GM19328 (cell line): ENCODE data around the gene COL12A1.

Experiments used
- ATAC-seq: cut with Tn5 transposase; IDR thresholded peaks from one replicate; pipeline ENCODE4 v1.9.1; 2021; ENCODE audit warnings: mild to moderate bottlenecking, moderate library complexity; ENCODE audit not compliant: unreplicated experiment

The COL12A1 gene

DNA sequence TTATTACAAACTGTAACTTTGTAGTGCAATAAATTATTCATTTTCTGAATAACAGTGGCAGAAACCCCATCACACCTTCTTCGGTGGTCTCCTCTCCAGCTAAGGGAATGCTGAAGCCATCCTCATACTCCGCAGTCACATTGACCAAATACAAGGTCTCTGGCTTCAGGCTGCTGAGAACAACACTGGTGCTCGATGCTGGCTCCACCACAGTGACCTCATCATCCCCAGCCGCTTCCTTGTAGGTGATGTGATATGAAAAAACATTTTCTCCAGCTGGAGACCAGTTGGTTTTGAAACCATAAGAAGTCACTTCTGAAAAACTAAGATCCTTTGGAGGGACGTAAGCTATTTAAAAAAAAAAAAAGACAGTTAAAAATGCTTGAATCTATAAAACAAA is 25.0 kb downstream of the COL12A1 start:
- ATAC-seq: no peak

GRCh38 chr6:75178757-75179156 is 27.1 kb downstream of the COL12A1 start:
- no peak for ATAC-seq

DNA sequence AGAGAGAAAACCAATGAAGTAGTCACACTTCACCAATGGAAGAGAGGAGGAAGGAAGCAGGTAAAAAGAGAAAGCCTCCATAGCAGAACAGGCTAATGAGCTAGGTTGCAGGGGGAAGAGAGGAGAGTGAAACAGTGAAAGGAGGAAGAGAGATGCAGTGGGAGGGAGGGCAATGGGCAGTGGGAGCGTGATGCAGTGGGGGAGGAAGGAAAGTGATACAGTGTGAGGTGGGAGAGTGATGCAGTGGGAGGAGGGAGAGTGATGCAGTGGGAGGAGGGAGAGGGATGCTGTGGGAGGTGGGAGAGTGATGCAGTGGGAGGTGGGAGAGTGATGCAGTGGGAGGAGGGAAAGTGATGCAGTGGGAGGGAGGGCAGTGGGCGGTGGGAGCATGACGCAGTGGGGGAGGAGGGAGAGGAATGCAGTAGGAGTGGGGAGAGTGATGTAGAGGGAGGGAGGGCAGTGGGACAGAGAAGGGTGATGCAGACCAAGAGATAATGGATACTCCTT is 29.7 kb downstream of the COL12A1 start:
- no peak for ATAC-seq

GRCh38 chr6:75171986-75172385 is 33.9 kb downstream of the COL12A1 start:
- ATAC-seq: no peak

- no peak for ATAC-seq
Observed at GRCh38 chr6:75171567-75171966, 34.3 kb downstream of the COL12A1 start.

DNA sequence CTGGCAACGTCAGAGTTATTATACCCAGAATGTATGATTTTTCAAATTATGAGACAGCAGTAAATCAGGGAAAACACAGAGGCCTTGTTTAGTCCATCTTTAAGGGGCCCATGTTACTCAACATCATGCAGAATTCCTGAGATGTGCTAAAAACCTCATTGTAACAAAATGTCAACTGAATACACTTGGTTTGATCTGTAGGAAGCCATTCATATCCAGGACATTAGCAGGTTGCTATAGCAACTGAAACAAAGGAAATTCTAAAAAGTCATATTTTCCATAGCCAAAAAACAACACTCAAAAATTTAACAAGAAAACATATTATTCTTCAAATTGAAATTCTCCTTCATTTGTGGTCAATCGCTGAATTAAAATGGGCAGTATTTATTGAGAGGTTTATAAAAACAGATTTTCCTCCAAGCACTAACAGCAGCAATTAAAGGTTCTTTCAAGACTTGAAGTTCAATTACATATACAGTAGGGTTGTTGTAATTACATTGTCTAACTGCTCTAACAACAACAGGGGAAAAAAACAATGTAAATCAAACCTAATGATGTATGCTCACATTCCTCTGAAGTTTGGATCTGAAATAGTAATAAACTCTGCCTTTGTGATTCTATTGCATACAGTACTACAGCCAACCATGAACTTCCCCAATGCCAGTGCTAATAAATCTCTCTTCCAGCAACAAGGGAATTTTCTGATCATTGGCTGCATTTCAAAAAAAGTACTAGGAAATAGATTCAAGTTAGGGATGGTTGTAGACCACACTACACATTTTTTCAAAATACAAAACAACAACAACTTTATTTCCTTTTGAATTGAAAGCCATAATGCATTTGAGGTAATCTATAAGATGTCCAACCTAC is 34.9 kb downstream of the COL12A1 start:
- ATAC-seq: no peak

DNA sequence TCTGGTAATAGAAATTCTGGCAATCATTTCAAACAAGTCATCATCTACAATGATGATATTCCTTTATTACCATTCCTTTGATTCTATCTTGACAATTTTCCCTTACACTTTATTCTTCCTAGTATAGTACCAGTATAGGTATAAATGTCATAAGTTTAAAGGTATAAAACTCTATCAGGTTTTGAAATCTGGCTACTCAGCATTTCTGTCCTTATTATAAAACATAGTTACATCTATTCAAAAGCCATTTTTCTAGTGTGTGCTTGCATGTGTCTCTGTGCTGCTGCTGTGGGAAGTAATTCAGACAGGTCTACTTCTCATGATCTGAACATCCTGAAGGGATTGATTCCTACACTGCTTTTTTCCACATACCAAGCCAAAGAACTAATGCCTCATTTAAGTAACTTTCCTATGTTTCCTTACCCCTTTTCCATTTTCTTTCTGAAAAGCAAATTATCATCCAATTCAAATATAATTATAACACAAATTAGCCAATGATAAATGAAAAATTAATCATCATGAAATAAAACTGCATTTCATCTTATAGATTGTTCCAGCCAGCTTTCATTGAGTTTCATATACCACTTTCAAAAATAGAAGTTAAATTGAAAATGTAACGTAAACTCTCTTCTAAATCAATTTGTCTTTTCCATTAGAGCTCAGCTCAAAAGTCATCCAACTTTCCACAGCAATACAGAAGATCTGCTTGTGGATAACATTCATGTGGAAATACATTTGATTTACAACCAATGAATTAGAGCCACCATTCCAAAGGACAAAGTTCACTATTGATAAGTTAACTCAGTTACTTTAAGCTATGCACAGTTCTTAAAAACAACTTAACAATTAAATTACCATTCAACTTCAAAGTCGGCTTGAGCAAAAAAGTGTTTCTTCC is 35.9 kb downstream of the COL12A1 start:
- ATAC-seq: no peak

DNA sequence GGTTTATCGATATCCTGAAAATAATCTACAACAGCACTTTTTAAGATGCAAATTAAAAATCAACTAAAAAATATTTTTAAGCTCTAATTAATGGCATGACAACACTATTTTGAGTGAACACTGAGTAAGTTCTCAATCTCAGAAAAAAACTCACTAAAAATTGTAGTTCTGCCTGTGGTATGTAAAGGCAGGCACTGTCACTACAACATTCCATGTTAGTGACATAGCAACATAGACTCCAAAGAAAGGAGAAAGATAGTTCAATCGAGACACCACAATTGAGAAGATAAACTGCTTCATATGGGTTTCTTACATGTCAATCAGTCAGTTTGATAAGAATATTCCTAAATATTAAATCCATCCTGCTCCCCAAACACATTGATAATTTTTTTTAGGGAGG is 38.0 kb downstream of the COL12A1 start:
- no peak for ATAC-seq

DNA sequence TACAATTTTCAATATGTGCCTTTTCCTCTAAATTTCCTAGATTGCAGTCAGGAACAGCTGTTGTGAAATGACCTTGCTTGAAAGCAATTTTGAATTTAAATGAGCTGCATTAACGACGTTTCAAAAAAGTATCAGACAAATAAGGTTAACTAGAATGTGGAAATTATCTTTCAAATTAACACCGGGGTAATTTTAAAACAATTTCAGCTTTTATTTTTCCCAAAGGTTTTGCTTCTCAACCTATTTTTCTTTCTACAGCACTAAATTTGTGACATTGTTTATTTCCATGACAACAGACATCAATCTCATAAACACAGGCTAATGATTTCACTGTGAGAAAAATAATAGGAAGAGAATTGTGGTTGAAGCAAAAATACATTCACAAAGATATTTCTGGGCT is 38.5 kb downstream of the COL12A1 start:
- ATAC-seq: no peak

DNA sequence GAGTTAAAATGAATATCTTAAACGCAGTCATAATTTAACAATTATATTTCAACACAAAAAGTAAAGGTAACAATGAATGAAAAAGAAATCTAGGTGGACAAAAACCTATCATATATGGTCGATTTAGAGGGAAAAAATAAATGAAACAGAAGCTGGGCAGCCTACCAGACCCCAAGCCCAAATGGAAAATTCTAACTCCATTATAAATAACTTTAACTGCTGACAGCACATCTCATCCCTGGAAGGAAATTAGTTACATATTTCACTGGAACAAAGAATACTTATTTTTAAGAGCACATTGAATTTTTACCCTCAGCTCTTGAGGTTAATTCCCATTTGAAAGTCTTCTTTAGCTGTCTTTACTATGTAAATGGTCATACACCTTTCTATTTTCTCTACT is 39.1 kb downstream of the COL12A1 start:
- no peak for ATAC-seq

DNA sequence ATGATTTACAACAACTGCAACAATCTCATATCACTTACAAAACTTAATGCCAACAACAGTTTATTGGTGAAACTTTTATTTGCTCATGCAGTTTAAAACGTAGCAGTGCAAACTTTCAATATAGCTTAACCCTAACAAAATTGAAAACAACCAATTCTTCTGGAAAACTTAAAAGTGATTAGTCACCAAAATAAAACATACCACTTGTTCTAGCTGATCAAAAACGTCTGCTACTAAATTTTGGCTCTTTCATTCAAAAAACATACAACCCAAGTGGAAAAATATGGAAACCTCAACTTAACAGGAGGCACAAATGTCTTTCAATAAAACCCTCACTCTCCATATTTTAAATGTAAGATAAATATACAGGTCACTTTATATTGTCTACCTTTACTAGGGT is 39.6 kb downstream of the COL12A1 start:
- ATAC-seq: no peak

DNA sequence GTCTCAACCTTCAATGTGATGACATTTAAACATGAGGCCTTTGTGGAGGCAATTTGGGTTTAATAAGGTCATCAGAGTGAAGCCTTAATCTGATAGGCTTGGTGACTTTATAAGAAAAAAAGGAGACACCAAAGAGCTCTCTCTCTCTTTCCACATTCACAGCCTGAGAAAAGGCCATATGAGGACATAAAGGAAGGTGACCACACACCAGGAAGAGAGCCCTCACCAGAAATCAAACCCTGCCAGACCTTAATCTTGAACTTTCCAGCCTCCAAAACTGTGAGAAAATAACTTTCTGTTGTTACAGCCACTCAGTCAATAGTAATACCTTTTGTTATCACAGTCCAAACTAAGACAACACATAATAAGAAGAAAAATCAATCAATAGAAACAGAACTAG is 47.7 kb downstream of the COL12A1 start:
- no peak for ATAC-seq

- ATAC-seq: no peak
Observed at GRCh38 chr6:75157336-75157735, 48.5 kb downstream of the COL12A1 start.

GRCh38 chr6:75156186-75156878 is 49.5 kb downstream of the COL12A1 start:
- no peak for ATAC-seq

DNA sequence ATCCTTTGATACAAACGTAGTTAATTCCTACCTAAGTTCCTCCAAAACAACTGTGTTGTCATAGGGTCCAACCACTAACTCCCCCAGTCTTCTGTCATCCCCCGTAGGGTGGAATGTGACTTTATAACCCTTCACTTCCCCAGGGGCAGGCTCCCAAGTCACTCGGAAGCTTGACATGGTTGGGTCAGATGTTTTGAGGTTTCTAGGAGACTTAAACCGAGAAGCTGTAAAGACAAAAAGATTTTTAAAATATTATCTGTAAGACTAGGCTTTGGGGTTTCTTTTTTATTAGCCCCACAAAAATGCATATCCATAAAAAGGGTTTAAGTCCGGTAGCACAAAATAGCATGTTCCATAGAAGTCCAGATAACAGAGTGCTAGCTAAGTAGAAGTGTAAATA is 50.2 kb downstream of the COL12A1 start:
- ATAC-seq: no peak

DNA sequence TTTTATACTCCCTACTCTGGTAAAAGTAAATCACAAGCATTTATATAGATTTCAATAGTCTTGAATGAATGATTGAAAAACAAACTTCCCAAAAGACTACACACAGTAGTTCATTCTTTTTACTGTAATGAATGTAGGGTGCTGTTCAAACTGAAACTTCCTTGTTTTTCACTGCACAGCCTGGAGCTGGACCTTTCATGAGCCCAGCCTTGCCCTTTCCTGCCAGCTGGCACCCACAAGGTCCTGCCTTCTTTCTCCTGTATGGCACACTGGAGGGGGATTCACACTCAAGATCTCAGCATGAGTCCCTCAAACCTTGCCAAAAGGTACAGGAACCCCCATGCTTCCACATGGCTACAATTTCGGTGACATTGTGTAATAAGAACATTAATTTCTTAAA is 50.9 kb downstream of the COL12A1 start:
- no peak for ATAC-seq

- ATAC-seq: no peak
Observed at GRCh38 chr6:75150685-75151412, 55.0 kb downstream of the COL12A1 start.

GRCh38 chr6:75149696-75150095 is 56.2 kb downstream of the COL12A1 start:
- no peak for ATAC-seq

GRCh38 chr6:75149240-75149639 is 56.6 kb downstream of the COL12A1 start:
- no peak for ATAC-seq

DNA sequence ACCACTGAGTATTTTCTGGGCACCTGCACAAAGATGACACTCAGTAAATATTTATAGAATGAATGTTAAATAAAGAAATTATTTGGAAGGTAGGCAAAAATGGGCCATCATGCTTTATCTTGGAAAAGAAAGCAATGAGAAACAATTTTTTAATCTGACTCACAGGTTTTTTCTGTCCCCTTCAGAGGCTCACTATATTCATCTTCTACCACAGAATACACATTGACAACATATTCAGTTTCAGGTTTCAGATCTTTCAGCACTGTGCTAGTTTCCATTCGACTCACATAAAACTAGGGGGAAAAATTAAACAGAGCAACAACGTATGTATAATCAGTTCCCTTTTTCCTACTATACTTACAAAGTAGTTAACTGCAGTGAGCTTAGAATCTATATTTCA is 58.3 kb downstream of the COL12A1 start:
- ATAC-seq: peak; percentile 77

DNA sequence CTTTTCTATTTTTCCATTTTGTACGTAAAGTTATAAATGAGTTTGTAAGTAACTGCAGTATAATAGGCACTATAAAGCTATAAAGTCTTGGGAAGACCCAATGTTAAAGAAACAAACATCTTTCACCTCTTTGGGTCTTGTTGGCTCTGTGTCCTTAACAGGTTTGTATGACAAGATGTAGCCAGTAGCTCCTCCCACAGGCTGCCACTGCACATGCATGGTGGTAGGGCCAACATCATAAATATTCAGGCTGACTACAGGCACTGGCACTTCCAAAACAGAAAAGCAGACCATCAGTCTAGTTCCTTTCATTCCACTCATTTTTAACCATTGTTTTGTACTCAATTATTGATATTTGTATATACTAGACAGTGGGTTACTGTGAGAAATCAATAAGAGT is 59.9 kb downstream of the COL12A1 start:
- no peak for ATAC-seq
